Adipocyte (in vitro differentiated cells): ENCODE data around the gene NEURL2.

Experiments used
- DNase-seq: peaks from one replicate; pipeline ENCODE4 v3.0.0-alpha.2; 2015; ENCODE audit warnings: low read depth
- H3K27me3 ChIP-seq: replicated peaks from 2 replicates; pipeline ENCODE4 v1.7.0; 2013; ENCODE audit warnings: mild to moderate bottlenecking, low read length, moderate library complexity; ENCODE audit not compliant: control insufficient read depth, insufficient read depth
- H3K36me3 ChIP-seq: 2 replicates; pipeline ENCODE4 v1.7.0; 2013; ENCODE audit warnings: low read length, mild to moderate bottlenecking, moderate library complexity; ENCODE audit not compliant: control insufficient read depth, insufficient read depth, severe bottlenecking
- H3K4me1 ChIP-seq: 2 replicates; pipeline ENCODE4 v1.7.0; 2013; ENCODE audit warnings: mild to moderate bottlenecking, low read length, moderate library complexity; ENCODE audit not compliant: control insufficient read depth, insufficient read depth
- H3K4me3 ChIP-seq: 2 replicates; pipeline ENCODE4 v1.7.0; 2013; ENCODE audit warnings: mild to moderate bottlenecking, low read length, moderate library complexity
- H3K9ac ChIP-seq: 2 replicates; pipeline ENCODE4 v1.7.0; 2013; ENCODE audit warnings: mild to moderate bottlenecking, low read length, moderate library complexity
- H3K9me3 ChIP-seq: 2 replicates; pipeline ENCODE4 v1.7.0; 2013; ENCODE audit warnings: mild to moderate bottlenecking, low read length, moderate library complexity; ENCODE audit not compliant: control insufficient read depth

NEURL2 gene

GRCh38 chr20:45918182-45918737 is 27.3 kb upstream of the NEURL2 start:
- DNase-seq = peak; percentile 28
- peaks cover 41% of the 10 kb centered on the region for H3K4me1 ChIP-seq
- no peaks in the 10 kb centered on the region for H3K36me3 ChIP-seq
- peak overlapping the region; percentile 66 for H3K9ac ChIP-seq
- H3K9me3 ChIP-seq = no peaks in the 10 kb centered on the region
- no peaks in the 10 kb centered on the region for H3K27me3 ChIP-seq
- no peak overlapping the region for H3K4me3 ChIP-seq

GRCh38 chr20:45917790-45918141 is 26.8 kb upstream of the NEURL2 start:
- H3K9me3 ChIP-seq = no peaks in the 10 kb centered on the region
- DNase-seq = no peak
- H3K36me3 ChIP-seq = no peaks in the 10 kb centered on the region
- H3K4me3 ChIP-seq = no peak overlapping the region
- H3K4me1 ChIP-seq = peaks cover 41% of the 10 kb centered on the region
- H3K27me3 ChIP-seq = no peaks in the 10 kb centered on the region
- peak overlapping the region; percentile 66 for H3K9ac ChIP-seq

- peaks cover 30% of the 10 kb centered on the region for H3K4me1 ChIP-seq
- peaks cover 12% of the 10 kb centered on the region for H3K36me3 ChIP-seq
- no peaks in the 10 kb centered on the region for H3K9me3 ChIP-seq
- H3K27me3 ChIP-seq = no peaks in the 10 kb centered on the region
- no peak for DNase-seq
- H3K4me3 ChIP-seq = no peak overlapping the region
- no peak overlapping the region for H3K9ac ChIP-seq
Observed at GRCh38 chr20:45913116-45913515, 22.1 kb upstream of the NEURL2 start.

- no peaks in the 10 kb centered on the region for H3K27me3 ChIP-seq
- H3K4me3 ChIP-seq = peak overlapping the region; percentile 83
- no peak for DNase-seq
Observed at GRCh38 chr20:45912344-45912682, 21.3 kb upstream of the NEURL2 start.

GRCh38 chr20:45911486-45912343 is 20.7 kb upstream of the NEURL2 start, which contains the start of gene PLTP:
Gene PLTP, minus strand, starts transcription at chr20:45912155. Its CDS starts 703 bp downstream, at chr20:45911452.
- peak; percentile 66 for DNase-seq
- Histone ChIP-seq H3K27me3 (no peaks in the 10 kb centered on the region), H3K4me1 (peaks cover 25% of the 10 kb centered on the region), H3K9ac (peak within 1 kb of the TSS; percentile 89), H3K36me3 (peaks cover 23% of the 10 kb centered on the region), H3K4me3 (peak within 1 kb of the TSS; percentile 83), H3K9me3 (no peaks in the 10 kb centered on the region)

More at GRCh38 chr20:45912344-45912682, 21.3 kb upstream of the NEURL2 start:
- peaks cover 25% of the 10 kb centered on the region for H3K4me1 ChIP-seq
- peaks cover 19% of the 10 kb centered on the region for H3K36me3 ChIP-seq
- no peaks in the 10 kb centered on the region for H3K9me3 ChIP-seq
- peak overlapping the region; percentile 89 for H3K9ac ChIP-seq

GRCh38 chr20:45910670-45911485 is 19.9 kb upstream of the NEURL2 start:
- no peaks in the 10 kb centered on the region for H3K27me3 ChIP-seq
- peak overlapping the region; percentile 89 for H3K9ac ChIP-seq
- H3K4me1 ChIP-seq = peaks cover 29% of the 10 kb centered on the region
- peak; percentile 98 for DNase-seq
- peaks cover 29% of the 10 kb centered on the region for H3K36me3 ChIP-seq
- peak overlapping the region; percentile 83 for H3K4me3 ChIP-seq
- no peaks in the 10 kb centered on the region for H3K9me3 ChIP-seq

GRCh38 chr20:45909817-45910669 is 19.0 kb upstream of the NEURL2 start:
- peaks cover 37% of the 10 kb centered on the region for H3K36me3 ChIP-seq
- H3K27me3 ChIP-seq = no peaks in the 10 kb centered on the region
- H3K4me3 ChIP-seq = peak overlapping the region; percentile 70
- H3K9me3 ChIP-seq = no peaks in the 10 kb centered on the region
- peak overlapping the region; percentile 58 for H3K9ac ChIP-seq
- H3K4me1 ChIP-seq = peaks cover 35% of the 10 kb centered on the region
- DNase-seq = no peak

GRCh38 chr20:45909336-45909808 is 18.4 kb upstream of the NEURL2 start:
- Histone ChIP-seq H3K4me3 (peak overlapping the region; percentile 70), H3K4me1 (peaks cover 35% of the 10 kb centered on the region), H3K36me3 (peaks cover 44% of the 10 kb centered on the region), H3K9me3 (no peaks in the 10 kb centered on the region), H3K9ac (peak overlapping the region; percentile 58), H3K27me3 (no peaks in the 10 kb centered on the region)
- no peak for DNase-seq

- no peak overlapping the region for H3K4me3 ChIP-seq
- no peaks in the 10 kb centered on the region for H3K9me3 ChIP-seq
- H3K4me1 ChIP-seq = peaks cover 35% of the 10 kb centered on the region
- no peaks in the 10 kb centered on the region for H3K27me3 ChIP-seq
- H3K9ac ChIP-seq = no peak overlapping the region
- DNase-seq = no peak
- peaks cover 56% of the 10 kb centered on the region for H3K36me3 ChIP-seq
Observed at GRCh38 chr20:45908084-45908483, 17.1 kb upstream of the NEURL2 start.

- H3K4me1 ChIP-seq = peaks cover 33% of the 10 kb centered on the region
- H3K27me3 ChIP-seq = no peaks in the 10 kb centered on the region
- H3K9ac ChIP-seq = no peak overlapping the region
- H3K36me3 ChIP-seq = peaks cover 63% of the 10 kb centered on the region
- H3K9me3 ChIP-seq = no peaks in the 10 kb centered on the region
- H3K4me3 ChIP-seq = no peak overlapping the region
- no peak for DNase-seq
Observed at GRCh38 chr20:45907219-45907948, 16.4 kb upstream of the NEURL2 start.
